ENCODE measurements around the gene GMDS. TPM values are rescaled to one million over a fixed set of nuclear protein-coding genes. Genes with fewer than 3 reads are reported as not detected.

Gene GMDS
- total and polyA plus RNA-seq, 2 experiments from 2014 or later: 3.0 to 12.6 TPM

DNA sequence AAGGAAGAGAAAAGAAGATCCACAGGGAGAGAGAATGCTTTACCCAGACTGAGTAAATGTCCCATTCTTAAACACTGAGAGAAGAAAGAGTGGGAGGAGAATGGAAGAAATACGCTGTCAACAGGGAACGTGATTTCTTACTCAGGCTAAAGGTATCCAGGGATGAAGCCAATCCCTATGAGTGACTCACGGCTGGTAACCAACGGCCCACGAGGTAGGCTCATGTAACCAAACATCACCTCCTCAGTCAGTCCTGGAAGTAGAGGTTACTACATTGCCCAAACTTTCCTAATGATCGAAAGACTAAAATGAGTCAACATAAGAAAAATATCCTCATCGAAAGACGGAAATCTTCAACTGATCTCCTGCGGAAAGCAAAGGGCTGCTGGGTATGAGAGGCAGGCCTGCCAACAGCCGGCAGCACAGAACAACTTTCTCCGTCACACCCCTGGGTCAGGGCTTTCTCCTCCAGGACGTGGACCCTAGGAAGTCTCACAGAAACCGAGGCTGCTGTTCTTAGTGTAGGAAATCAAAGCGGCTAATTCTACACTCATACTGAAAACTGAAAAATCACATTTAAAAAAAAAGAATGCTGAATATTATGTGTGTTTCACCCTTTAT lies 292.6 kb downstream of the GMDS start:
- Histone ChIP-seq H3K4me1 (ENCODE audit: insufficient read depth) (peaks cover 13% of the 10 kb centered on the region), H3K79me2 (ENCODE audit: insufficient read depth) (no peaks in the 10 kb centered on the region), H3K9me3 (ENCODE audit: low read depth) (no peaks in the 10 kb centered on the region), H2AFZ (peak overlapping the region; percentile 30; the same call in 1 of the 2 replicates), H4K20me1 (ENCODE audit: insufficient read depth) (no peaks in the 10 kb centered on the region), H3F3A (ENCODE audit: insufficient read depth) (peaks cover 13% of the 10 kb centered on the region), H3K27ac (peak overlapping the region; percentile 79), H3K9me2 (ENCODE audit: insufficient read depth) (no peaks in the 10 kb centered on the region; the same call in 1 of the 2 replicates), H3K9ac (peak overlapping the region; percentile 40; the same call in 1 of the 2 replicates), H3K4me3 (no peak overlapping the region), H3K4me2 (ENCODE audit: unreplicated experiment) (peak overlapping the region; percentile 27), H3K36me3 (ENCODE audit: low read depth) (no peaks in the 10 kb centered on the region), H3K27me3 (replicated peaks; ENCODE audit: insufficient read depth) (no peaks in the 10 kb centered on the region)
- in situ Hi-C loops (cut with MboI): no loop called here
- 48 to 51% methylated on average over 14 of the region's 14 CpGs for WGBS, 2 experiments (ENCODE audit: low coverage in 1 of 2, low lambda C conversion rate in 2 of 2, missing lambda C conversion rate in 2 of 2)
- peak; percentile 95 for DNase-seq
- TF ChIP-seq EZH2 (IDR thresholded peaks at IDR 0.05; ENCODE audit: insufficient read depth, poor library complexity, severe bottlenecking) (no peak), EZH2phosphoT487 (IDR thresholded peaks at IDR 0.05; ENCODE audit: insufficient read depth, low read depth) (no peak)

DNA sequence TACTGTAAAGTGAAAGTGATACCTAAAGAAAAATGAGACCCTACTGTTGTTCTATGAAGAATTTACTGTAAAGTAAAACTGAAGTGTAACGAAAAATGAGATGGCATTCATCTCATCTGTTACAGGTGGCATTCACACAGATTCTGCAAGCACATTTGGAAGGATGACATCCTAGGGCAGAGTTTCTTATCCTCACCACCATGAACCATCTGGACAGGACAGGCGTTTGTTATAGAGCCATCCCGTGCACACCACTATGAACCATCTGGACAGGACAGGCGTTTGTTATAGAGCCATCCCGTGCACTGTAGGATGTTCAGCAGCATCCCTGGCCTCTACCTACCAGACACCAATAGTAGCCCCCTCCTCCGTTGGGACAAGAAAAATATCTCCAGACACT lies 294.8 kb downstream of the GMDS start:
- no peaks in the 10 kb centered on the region for H3K36me3 ChIP-seq (ENCODE audit: low read depth)
- TF ChIP-seq EZH2phosphoT487 (IDR thresholded peaks at IDR 0.05; ENCODE audit: insufficient read depth, low read depth): no peak
- TF ChIP-seq EZH2 (IDR thresholded peaks at IDR 0.05; ENCODE audit: insufficient read depth, poor library complexity, severe bottlenecking): no peak
- no peaks in the 10 kb centered on the region for H3K27me3 ChIP-seq (replicated peaks; ENCODE audit: insufficient read depth)
- no peaks in the 10 kb centered on the region; the same call in 1 of the 2 replicates for H3K9me2 ChIP-seq (ENCODE audit: insufficient read depth)
- WGBS, 2 experiments (ENCODE audit: low coverage in 1 of 2, low lambda C conversion rate in 2 of 2, missing lambda C conversion rate in 2 of 2): 69 to 81% methylated on average over 6 of the region's 6 CpGs
- in situ Hi-C loops (cut with MboI): no loop called here
- DNase-seq: no peak
- H3F3A ChIP-seq (ENCODE audit: insufficient read depth): peaks cover 13% of the 10 kb centered on the region
- H3K9ac ChIP-seq: no peak overlapping the region
- no peaks in the 10 kb centered on the region for H4K20me1 ChIP-seq (ENCODE audit: insufficient read depth)
- H2AFZ ChIP-seq: no peak overlapping the region
- H3K27ac ChIP-seq: no peak overlapping the region
- no peak overlapping the region for H3K4me2 ChIP-seq (ENCODE audit: unreplicated experiment)
- H3K4me1 ChIP-seq (ENCODE audit: insufficient read depth): peaks cover 13% of the 10 kb centered on the region
- H3K9me3 ChIP-seq (ENCODE audit: low read depth): no peaks in the 10 kb centered on the region
- no peaks in the 10 kb centered on the region for H3K79me2 ChIP-seq (ENCODE audit: insufficient read depth)
- H3K4me3 ChIP-seq: no peak overlapping the region

DNA sequence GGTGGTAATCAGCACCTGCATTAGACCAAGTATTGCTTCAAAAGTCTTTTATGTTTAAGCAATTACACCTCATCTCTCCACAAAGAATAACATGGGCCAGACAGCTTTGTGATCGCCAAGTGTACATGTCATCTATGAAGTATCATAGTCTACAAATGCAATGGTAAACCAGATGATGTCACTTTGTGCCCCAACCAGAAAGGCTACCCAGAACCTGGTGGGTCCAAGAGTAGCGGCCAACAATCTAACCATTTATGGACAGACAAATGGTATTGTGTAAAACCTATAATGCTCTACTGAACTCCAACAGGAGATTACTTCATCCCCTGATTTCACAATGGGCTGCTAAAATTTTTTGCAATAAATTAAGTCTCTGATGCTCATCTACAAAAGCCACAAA lies 295.9 kb downstream of the GMDS start:
- Histone ChIP-seq H3K4me2 (ENCODE audit: unreplicated experiment) (no peak overlapping the region), H3K4me1 (ENCODE audit: insufficient read depth) (peaks cover 13% of the 10 kb centered on the region), H3K9ac (no peak overlapping the region), H3K9me2 (ENCODE audit: insufficient read depth) (no peaks in the 10 kb centered on the region; the same call in 1 of the 2 replicates), H4K20me1 (ENCODE audit: insufficient read depth) (no peaks in the 10 kb centered on the region), H3K79me2 (ENCODE audit: insufficient read depth) (no peaks in the 10 kb centered on the region), H3K27me3 (replicated peaks; ENCODE audit: insufficient read depth) (no peaks in the 10 kb centered on the region), H3F3A (ENCODE audit: insufficient read depth) (peaks cover 13% of the 10 kb centered on the region), H2AFZ (no peak overlapping the region), H3K9me3 (ENCODE audit: low read depth) (no peaks in the 10 kb centered on the region), H3K27ac (no peak overlapping the region), H3K4me3 (no peak overlapping the region), H3K36me3 (ENCODE audit: low read depth) (no peaks in the 10 kb centered on the region)
- in situ Hi-C loops (cut with MboI): no loop called here
- TF ChIP-seq EZH2 (IDR thresholded peaks at IDR 0.05; ENCODE audit: insufficient read depth, poor library complexity, severe bottlenecking) (no peak), EZH2phosphoT487 (IDR thresholded peaks at IDR 0.05; ENCODE audit: insufficient read depth, low read depth) (no peak)
- DNase-seq: peak; percentile 42
- 98% methylated on average over 2 of the region's 2 CpGs for WGBS, 2 experiments (ENCODE audit: low coverage in 1 of 2, low lambda C conversion rate in 2 of 2, missing lambda C conversion rate in 2 of 2)

DNA sequence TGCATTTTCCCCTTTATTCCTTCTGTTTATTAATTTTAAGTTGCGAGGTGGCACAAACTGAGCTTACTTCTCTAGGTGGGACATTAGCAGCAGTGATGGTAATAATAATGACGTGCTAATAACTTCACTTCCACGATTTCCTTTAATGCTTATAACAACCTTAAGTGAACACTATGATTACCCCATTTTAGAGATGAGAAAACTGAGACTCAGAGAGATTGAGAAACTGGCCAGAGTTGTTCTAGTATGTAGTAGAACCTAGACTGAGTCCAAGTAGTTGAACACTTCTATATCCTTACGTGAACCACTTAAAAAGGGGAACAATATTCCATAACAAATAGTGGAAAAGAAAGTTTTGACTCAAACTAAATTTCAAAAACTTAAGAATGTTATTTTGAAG lies 297.5 kb downstream of the GMDS start:
- TF ChIP-seq EZH2 (IDR thresholded peaks at IDR 0.05; ENCODE audit: insufficient read depth, poor library complexity, severe bottlenecking): no peak
- TF ChIP-seq EZH2phosphoT487 (IDR thresholded peaks at IDR 0.05; ENCODE audit: insufficient read depth, low read depth): no peak
- 94 to 96% methylated on average over 4 of the region's 4 CpGs for WGBS, 2 experiments (ENCODE audit: low coverage in 1 of 2, low lambda C conversion rate in 2 of 2, missing lambda C conversion rate in 2 of 2)

More for the DNA sequence above, 297.5 kb downstream of the GMDS start:
- no peak overlapping the region for H3K4me2 ChIP-seq (ENCODE audit: unreplicated experiment)
- H4K20me1 ChIP-seq (ENCODE audit: insufficient read depth): no peaks in the 10 kb centered on the region
- H3F3A ChIP-seq (ENCODE audit: insufficient read depth): peaks cover 8% of the 10 kb centered on the region
- H3K36me3 ChIP-seq (ENCODE audit: low read depth): no peaks in the 10 kb centered on the region
- H3K9ac ChIP-seq: no peak overlapping the region
- H3K9me3 ChIP-seq (ENCODE audit: low read depth): no peaks in the 10 kb centered on the region
- no peaks in the 10 kb centered on the region for H3K27me3 ChIP-seq (replicated peaks; ENCODE audit: insufficient read depth)
- no peak for DNase-seq
- no peaks in the 10 kb centered on the region for H3K79me2 ChIP-seq (ENCODE audit: insufficient read depth)
- H3K27ac ChIP-seq: no peak overlapping the region
- no peak overlapping the region for H3K4me3 ChIP-seq
- H3K9me2 ChIP-seq (ENCODE audit: insufficient read depth): no peaks in the 10 kb centered on the region
- H2AFZ ChIP-seq: no peak overlapping the region
- in situ Hi-C loops (cut with MboI): no loop called here
- H3K4me1 ChIP-seq (ENCODE audit: insufficient read depth): peaks cover 9% of the 10 kb centered on the region
